Stomach (tissue), 9 donors: ENCODE measurements around the gene SCN1A. TPM values are rescaled to one million over a fixed set of nuclear protein-coding genes. Genes with fewer than 3 reads are reported as not detected.
"Not testable (repeated sequence)": the region's sequence is repeated elsewhere in the genome, so short reads cannot be mapped to it uniquely, and the experiment has no call there.

Source experiments
- DNase-seq, 2 donors: peaks; one replicate each; pipeline versions ENCODE4 v3.0.0 to v3.0.0-alpha.2; 2013 to 2019
- H3K27ac ChIP-seq, 5 donors: fragments of 200-600 bp in 4 of 5; sonication (generic) in 4 of 5; one replicate each; pipeline ENCODE4 v1.5.1; 2013 to 2019; ENCODE audit warnings: mild to moderate bottlenecking in 1 of 5, moderate library complexity in 1 of 5
- H3K27me3 ChIP-seq, 3 donors: fragments of 200-600 bp; sonication (generic); one replicate each; pipeline ENCODE4 v1.5.1; 2017 to 2019; ENCODE audit warnings: mixed run types in 1 of 3
- H3K36me3 ChIP-seq, 4 donors: fragments of 200-600 bp; sonication (generic); 1 replicate in 3 of 4; 2 replicates in 1 of 4; pipeline ENCODE4 v1.5.1; 2016 to 2019
- H3K4me1 ChIP-seq, 4 donors: fragments of 200-600 bp; sonication (generic); one replicate each; pipeline ENCODE4 v1.5.1; 2016 to 2019
- H3K4me3 ChIP-seq, 4 donors: fragments of 200-600 bp; sonication (generic) in 3 of 4; one replicate each; pipeline ENCODE4 v1.5.1; 2016 to 2019; ENCODE audit warnings: mild to moderate bottlenecking in 1 of 4
- H3K9me3 ChIP-seq, 4 donors: fragments of 200-600 bp; sonication (generic); one replicate each; pipeline ENCODE4 v1.5.1; 2016 to 2019
- CTCF ChIP-seq, 7 experiments: fragments of 450-650 bp in 4 of 7; fragments of 200-600 bp in 3 of 7; sonication (generic) in 3 of 7; IDR thresholded peaks; one replicate each; pipeline ENCODE4 v1.5.1; 2016 to 2019; ENCODE audit warnings: antibody characterized with exemption in 7 of 7, control low read depth in 2 of 7, mild to moderate bottlenecking in 1 of 7
- EP300 ChIP-seq: sonication (generic); formaldehyde crosslinking; IDR thresholded peaks from one replicate; pipeline ENCODE4 v1.6.1; 2017; ENCODE audit warnings: antibody characterized with exemption
- POLR2A ChIP-seq, 4 donors: fragments of 450-650 bp; IDR thresholded peaks; one replicate each; pipeline ENCODE4 v1.6.1; 2016; ENCODE audit warnings: antibody characterized with exemption in 4 of 4, control low read depth in 2 of 4, mild to moderate bottlenecking in 1 of 4, moderate library complexity in 1 of 4
- POLR2AphosphoS5 ChIP-seq, 3 donors: sonication (generic); formaldehyde crosslinking; IDR thresholded peaks; one replicate each; pipeline ENCODE4 v1.6.1; 2016; ENCODE audit warnings: antibody characterized with exemption in 3 of 3
- WGBS, 5 donors: extraction: QIAGEN DNeasy Blood & Tissue Kit in 3 of 5; methylation state at CpG; one replicate each; pipeline versions ENCODE4 v1.1.5 to v1.1.7; 2013 to 2018; 5-methylcytosine and 5-hydroxymethylcytosine counted together
- intact Hi-C: fragments of 100-400 bp; cut with DNase I; formaldehyde crosslinking; loops from one replicate; pipeline ENCODE4 v1.15.1; 2023; ENCODE audit warnings: low total_unique reads
- polyA plus RNA-seq, 3 donors: library from polyadenylated mRNA; stranded (reverse); fragments of 200-250 nt; gene quantifications; one replicate each; pipeline ENCODE4 v1.2.3, GENCODE V29; 2013
- total RNA-seq, 5 donors: library from RNA; depleted of rRNA; stranded (reverse); fragments of >200 nt; gene quantifications; one replicate each; pipeline versions ENCODE4 v1.1.0 to v1.2.3, GENCODE V29; 2014 to 2016
- donor health status: healthy with polysubstance abuse.
- donor health status: Bipolar disorder and iron deficiency.
- donor health status: healthy.

Gene SCN1A
- total and polyA plus RNA-seq, 8 donors = under 0.01 to 1.5 TPM; not detected in 6

- Histone ChIP-seq H3K4me3 (no peak overlapping the region), H3K4me1 (no peaks in the 10 kb centered on the region), H3K36me3 (no peaks in the 10 kb centered on the region), H3K27ac (no peak overlapping the region), H3K9me3 (peaks cover 0 to 9% (median 4%) of the 10 kb centered on the region in 4 donors), H3K27me3 (no peaks in the 10 kb centered on the region)
- DNase-seq = no peak
- intact Hi-C loops = no loop called here
- no peak for TF ChIP-seq CTCF (IDR thresholded peaks at IDR 0.05)
- no peak for TF ChIP-seq EP300
- TF ChIP-seq POLR2AphosphoS5 (IDR thresholded peaks at IDR 0.05) = no peak
Measured at GRCh38 chr2:165990846-165991245, 137.0 kb downstream of the SCN1A start.

- no peaks in the 10 kb centered on the region for H3K36me3 ChIP-seq
- H3K4me3 ChIP-seq = no peak overlapping the region
- TF ChIP-seq POLR2AphosphoS5 (IDR thresholded peaks at IDR 0.05) = no peak
- no peak for TF ChIP-seq CTCF (IDR thresholded peaks at IDR 0.05)
- no peak for TF ChIP-seq EP300
- TF ChIP-seq POLR2A (IDR thresholded peaks at IDR 0.05) = no peak
- intact Hi-C loops = no loop called here
- WGBS, 5 donors = 7 to 19% (median 13%) methylated on average over 1 of the region's 1 CpG
- no peaks in the 10 kb centered on the region for H3K27me3 ChIP-seq
- no peaks in the 10 kb centered on the region for H3K4me1 ChIP-seq
- peaks cover 0 to 9% (median 4%) of the 10 kb centered on the region in 4 donors for H3K9me3 ChIP-seq
- no peak for DNase-seq
- H3K27ac ChIP-seq = no peak overlapping the region
Measured at GRCh38 chr2:165989851-165990250, 138.0 kb downstream of the SCN1A start.

- peaks cover 0 to 9% (median 4%) of the 10 kb centered on the region in 4 donors for H3K9me3 ChIP-seq
- intact Hi-C loops = no loop called here
- H3K4me1 ChIP-seq = no peaks in the 10 kb centered on the region
- H3K36me3 ChIP-seq = no peaks in the 10 kb centered on the region
- no peaks in the 10 kb centered on the region for H3K27me3 ChIP-seq
- H3K4me3 ChIP-seq = no peak overlapping the region
- TF ChIP-seq CTCF (IDR thresholded peaks at IDR 0.05) (no peak), EP300 (no peak), POLR2AphosphoS5 (IDR thresholded peaks at IDR 0.05) (no peak), POLR2A (IDR thresholded peaks at IDR 0.05) (no peak)
- DNase-seq = no peak
- no peak overlapping the region for H3K27ac ChIP-seq
Measured at GRCh38 chr2:165985120-165985519, 142.7 kb downstream of the SCN1A start.

GRCh38 chr2:165972161-165972560 lies 155.7 kb downstream of the SCN1A start:
- H3K27ac ChIP-seq, H3K4me1 ChIP-seq, H3K27me3 ChIP-seq, intact Hi-C loops, DNase-seq, H3K9me3 ChIP-seq, H3K36me3 ChIP-seq, H3K4me3 ChIP-seq: not testable (repeated sequence)

GRCh38 chr2:165970663-165971062 lies 157.2 kb downstream of the SCN1A start:
- Histone ChIP-seq H3K9me3 (no peaks in the 10 kb centered on the region), H3K27ac (no peak overlapping the region), H3K27me3 (no peaks in the 10 kb centered on the region), H3K4me3 (no peak overlapping the region), H3K4me1 (no peaks in the 10 kb centered on the region), H3K36me3 (no peaks in the 10 kb centered on the region)
- peak in 1 of 2 donors; percentile 13 for DNase-seq
- WGBS, 5 donors = 5 to 9% (median 8%) methylated on average over 1 of the region's 1 CpG
- no peak for TF ChIP-seq EP300
- no peak for TF ChIP-seq CTCF (IDR thresholded peaks at IDR 0.05)
- no peak for TF ChIP-seq POLR2AphosphoS5 (IDR thresholded peaks at IDR 0.05)
- no peak for TF ChIP-seq POLR2A (IDR thresholded peaks at IDR 0.05)
- intact Hi-C loops = no loop called here
